Osteoblast (primary cell): ENCODE results near the gene TRANK1. TPM values are rescaled to one million over a fixed set of nuclear protein-coding genes. Genes with fewer than 3 reads are reported as not detected.

Experiments
- DNase-seq: peaks from one replicate; pipeline ENCODE4 v3.0.0; 2011; ENCODE audit warnings: low spot score, mixed read lengths; ENCODE audit not compliant: insufficient read length; ENCODE audit errors: missing footprints
- H2AFZ ChIP-seq: 2 replicates; pipeline ENCODE4 v1.6.0; 2011; ENCODE audit warnings: mild to moderate bottlenecking, low read length
- H3K27ac ChIP-seq: 2 replicates; pipeline ENCODE4 v1.5.1; 2011; ENCODE audit warnings: mild to moderate bottlenecking, low read depth, low read length, moderate library complexity
- H3K27me3 ChIP-seq: 2 replicates; pipeline ENCODE4 v1.6.0; 2012; ENCODE audit warnings: mild to moderate bottlenecking, control low read depth, inconsistent platforms, low read length, moderate library complexity; ENCODE audit not compliant: insufficient read depth
- H3K36me3 ChIP-seq: 2 replicates; pipeline ENCODE4 v1.5.1; 2011; ENCODE audit warnings: mild to moderate bottlenecking, low read length, control low read depth, moderate library complexity; ENCODE audit not compliant: insufficient read depth
- H3K4me1 ChIP-seq: 2 replicates; pipeline ENCODE4 v1.5.1; 2011; ENCODE audit warnings: mild to moderate bottlenecking, low read length, control low read depth, moderate library complexity; ENCODE audit not compliant: insufficient read depth
- H3K4me2 ChIP-seq: 2 replicates; pipeline ENCODE4 v1.6.0; 2011; ENCODE audit warnings: mild to moderate bottlenecking, low read length; ENCODE audit not compliant: insufficient read depth
- H3K4me3 ChIP-seq: fragments of 200-600 bp; sonication (generic); 3 replicates; pipeline ENCODE4 v1.5.1; 2012; ENCODE audit warnings: mild to moderate bottlenecking, low read length, inconsistent platforms; ENCODE audit not compliant: insufficient read depth
- H3K79me2 ChIP-seq: 2 replicates; pipeline ENCODE4 v1.6.0; 2012; ENCODE audit warnings: mild to moderate bottlenecking, low read length, control low read depth, inconsistent platforms; ENCODE audit not compliant: insufficient read depth
- H3K9me3 ChIP-seq: 2 replicates; pipeline ENCODE4 v1.5.1; 2011; ENCODE audit warnings: low read depth, low read length, control low read depth
- H4K20me1 ChIP-seq: 2 replicates; pipeline ENCODE4 v1.6.0; 2012; ENCODE audit warnings: mild to moderate bottlenecking, low read length, control low read depth; ENCODE audit not compliant: insufficient read depth
- CTCF ChIP-seq: IDR thresholded peaks from 2 replicates; pipeline ENCODE4 v1.5.1; 2011; ENCODE audit warnings: mild to moderate bottlenecking, low read depth, low read length, moderate library complexity; ENCODE audit errors: extremely low read depth
- total RNA-seq: library from RNA; depleted of rRNA; stranded (reverse); fragments of >200 nt; gene quantifications from 2 replicates; pipeline ENCODE4 v1.2.3, GENCODE V29; 2012

Gene TRANK1
- total RNA-seq, 1 donor = 30.8 TPM

DNA sequence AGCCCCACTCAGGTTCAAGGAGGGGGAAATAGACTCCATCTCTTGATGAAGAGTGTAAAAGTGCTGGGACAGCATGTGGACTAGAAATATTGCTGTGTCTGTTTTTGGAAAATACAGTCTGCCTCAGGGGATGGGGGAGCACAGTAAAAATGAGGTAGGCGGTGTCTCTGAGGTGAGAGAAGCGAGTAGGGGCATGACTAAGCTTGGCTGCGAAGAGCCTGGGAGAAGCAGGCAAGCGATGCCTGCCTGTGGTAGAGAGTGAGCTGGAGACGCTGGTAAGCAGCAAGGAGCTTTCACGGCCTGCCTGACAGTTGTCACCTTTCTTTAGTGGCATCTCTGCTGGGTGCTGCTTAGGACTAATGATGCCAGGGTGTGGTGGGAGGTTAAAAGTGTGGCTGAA lies 131.5 kb downstream of the TRANK1 start:
- Histone ChIP-seq H4K20me1 (no peaks in the 10 kb centered on the region), H3K27ac (no peak overlapping the region), H3K4me2 (no peak overlapping the region), H3K4me1 (no peaks in the 10 kb centered on the region), H2AFZ (no peak overlapping the region), H3K27me3 (no peaks in the 10 kb centered on the region), H3K4me3 (no peak overlapping the region), H3K36me3 (no peaks in the 10 kb centered on the region), H3K79me2 (no peaks in the 10 kb centered on the region), H3K9me3 (no peaks in the 10 kb centered on the region)
- no peak for TF ChIP-seq CTCF
- no peak for DNase-seq

DNA sequence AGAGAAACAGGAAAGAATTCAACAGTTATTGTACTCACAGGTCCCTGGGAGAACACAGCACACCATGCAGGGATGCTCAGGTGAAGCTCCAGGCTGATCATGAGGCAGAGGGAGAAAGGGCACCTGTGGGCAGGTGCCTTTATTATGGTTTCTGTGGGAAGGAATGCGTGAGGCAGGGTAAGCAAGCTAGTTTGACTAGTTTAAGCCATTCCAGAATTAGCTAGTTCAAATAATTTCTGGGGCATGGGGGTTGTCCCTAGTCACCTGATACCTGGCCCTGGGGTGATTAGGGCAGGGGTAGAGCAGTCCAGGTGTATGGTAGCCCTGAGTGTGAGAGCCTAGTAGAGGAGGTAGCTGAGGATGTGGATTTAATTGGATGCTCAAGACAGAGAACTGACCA lies 132.6 kb downstream of the TRANK1 start:
- no peak for DNase-seq
- Histone ChIP-seq H4K20me1 (no peaks in the 10 kb centered on the region), H2AFZ (no peak overlapping the region), H3K4me2 (no peak overlapping the region), H3K4me1 (no peaks in the 10 kb centered on the region), H3K4me3 (no peak overlapping the region), H3K9me3 (no peaks in the 10 kb centered on the region), H3K36me3 (no peaks in the 10 kb centered on the region), H3K79me2 (no peaks in the 10 kb centered on the region), H3K27ac (no peak overlapping the region), H3K27me3 (no peaks in the 10 kb centered on the region)
- TF ChIP-seq CTCF = no peak

- TF ChIP-seq CTCF = no peak
- no peaks in the 10 kb centered on the region for H3K4me1 ChIP-seq
Observed at GRCh38 chr3:36811768-36812167, 133.1 kb downstream of the TRANK1 start.

GRCh38 chr3:36804295-36805055 lies 140.4 kb downstream of the TRANK1 start:
- Histone ChIP-seq H3K36me3 (no peaks in the 10 kb centered on the region), H3K9me3 (peaks cover 4% of the 10 kb centered on the region), H3K4me2 (no peak overlapping the region), H3K4me1 (no peaks in the 10 kb centered on the region), H3K27me3 (peaks cover 10% of the 10 kb centered on the region), H3K79me2 (no peaks in the 10 kb centered on the region), H2AFZ (no peak overlapping the region), H3K4me3 (no peak overlapping the region), H3K27ac (no peak overlapping the region), H4K20me1 (no peaks in the 10 kb centered on the region)
- TF ChIP-seq CTCF = no peak
- no peak for DNase-seq

More at GRCh38 chr3:36811768-36812167, 133.1 kb downstream of the TRANK1 start:
- H4K20me1 ChIP-seq = no peaks in the 10 kb centered on the region
- no peak overlapping the region for H3K27ac ChIP-seq
- H3K9me3 ChIP-seq = no peaks in the 10 kb centered on the region
- H3K4me3 ChIP-seq = no peak overlapping the region
- no peak overlapping the region for H3K4me2 ChIP-seq
- peaks cover under 1% of the 10 kb centered on the region for H3K27me3 ChIP-seq
- H3K79me2 ChIP-seq = no peaks in the 10 kb centered on the region
- H3K36me3 ChIP-seq = no peaks in the 10 kb centered on the region
- no peak for DNase-seq
- H2AFZ ChIP-seq = no peak overlapping the region
